A549 (cell line): ENCODE results near the gene GJD3.

Experiments
- BHLHE40 ChIP-seq: IDR thresholded peaks from 2 replicates; pipeline ENCODE4 v1.6.1; 2012; ENCODE audit warnings: low read depth, low read length, inconsistent platforms
- CTCF ChIP-seq: fragments of >200 bp; sonication (Bioruptor Twin); formaldehyde crosslinking; IDR thresholded peaks from 3 replicates; pipeline ENCODE4 v1.5.1; 2016
- EHMT2 ChIP-seq: fragments of 200-600 bp; sonication (generic); IDR thresholded peaks from 2 replicates; pipeline ENCODE4 v1.6.1; 2016; ENCODE audit warnings: antibody characterized with exemption, low read depth, mild to moderate bottlenecking, moderate library complexity
- ELK1 ChIP-seq: fragments of 150-350 bp; IDR thresholded peaks from 2 replicates; pipeline ENCODE4 v1.6.1; 2014; ENCODE audit warnings: low read depth, mild to moderate bottlenecking, low read length
- EP300 ChIP-seq, 2 experiments: fragments of >200 bp; sonication (Bioruptor Twin); formaldehyde crosslinking; IDR thresholded peaks; 2 replicates in 1 of 2; 3 replicates in 1 of 2; pipeline ENCODE4 v1.6.1; 2016 to 2017
- FOSL2 ChIP-seq, 2 experiments: fragments of 450-650 bp in 1 of 2; fragments of >200 bp in 1 of 2; sonication (Bioruptor Twin) in 1 of 2; formaldehyde crosslinking; IDR thresholded peaks; 2 replicates each; pipeline versions ENCODE4 v1.5.0 to v1.6.1; 2016 to 2020; ENCODE audit warnings: mild to moderate bottlenecking in 1 of 2, moderate library complexity in 1 of 2
- GATA3 ChIP-seq: IDR thresholded peaks from 2 replicates; pipeline ENCODE4 v1.6.1; 2012; ENCODE audit warnings: borderline replicate concordance
- HOXA7 ChIP-seq: fragments of 250-450 bp; sonication (Bioruptor Pico); IDR thresholded peaks from 2 replicates; pipeline ENCODE4 v1.5.0; 2020; ENCODE audit warnings: mild to moderate bottlenecking, moderate library complexity
- JUN ChIP-seq, 2 experiments: fragments of >200 bp; sonication (Bioruptor Twin); formaldehyde crosslinking; IDR thresholded peaks; 2 replicates in 1 of 2; 3 replicates in 1 of 2; pipeline ENCODE4 v1.6.1; 2016 to 2017
- POLR2A ChIP-seq: IDR thresholded peaks from 2 replicates; pipeline ENCODE4 v1.6.1; 2012; ENCODE audit warnings: mild to moderate bottlenecking, low read length
- RAD21 ChIP-seq, 2 experiments: fragments of >200 bp in 1 of 2; sonication (Bioruptor Twin) in 1 of 2; formaldehyde crosslinking in 1 of 2; IDR thresholded peaks in 1 of 2; conservative IDR thresholded peaks in 1 of 2; 2 replicates in 1 of 2; 3 replicates in 1 of 2; pipeline ENCODE4 v1.6.1; 2012 to 2018; ENCODE audit warnings: inconsistent platforms in 1 of 2
- RCOR1 ChIP-seq: fragments of 150-350 bp; IDR thresholded peaks from 2 replicates; pipeline ENCODE4 v1.6.1; 2014; ENCODE audit warnings: antibody characterized with exemption, low read length, low read depth
- SMC3 ChIP-seq: fragments of >200 bp; sonication (Bioruptor Twin); formaldehyde crosslinking; IDR thresholded peaks from 3 replicates; pipeline ENCODE4 v1.6.1; 2018; ENCODE audit warnings: inconsistent platforms
- SREBF2 ChIP-seq: fragments of 450-650 bp; IDR thresholded peaks from 2 replicates; pipeline ENCODE4 v1.6.1; 2014; ENCODE audit warnings: mild to moderate bottlenecking, moderate library complexity

- no peak for TF ChIP-seq CTCF
- TF ChIP-seq BHLHE40 = no peak
- TF ChIP-seq SMC3 = no peak
- no peak for TF ChIP-seq RAD21 (conservative IDR thresholded peaks at IDR 0.05 in 1 of 2, IDR thresholded peaks at IDR 0.05 in 1 of 2)
- TF ChIP-seq POLR2A = no peak
- TF ChIP-seq ELK1 = no peak
- TF ChIP-seq SREBF2 = no peak
- TF ChIP-seq EP300 (IDR thresholded peaks at IDR 0.05) = no peak
- no peak for TF ChIP-seq GATA3
- no peak for TF ChIP-seq EHMT2
- TF ChIP-seq JUN (IDR thresholded peaks at IDR 0.05) = no peak
- no peak for TF ChIP-seq HOXA7 (CRISPR knock-in tag)
- no peak for TF ChIP-seq FOSL2 (IDR thresholded peaks at IDR 0.05)
- no peak for TF ChIP-seq FOSL2 (CRISPR knock-in tag; IDR thresholded peaks at IDR 0.05)
- no peak for TF ChIP-seq RCOR1
These were observed 37.2 kb downstream of the GJD3 start for GRCh38 chr17:40327244-40327729.
